Ovary (tissue), 3 donors: ENCODE data around the gene OR2S2.

ENCODE experiments used
- CTCF ChIP-seq, 3 donors: fragments of 450-650 bp in 2 of 3; fragments of 200-600 bp in 1 of 3; IDR thresholded peaks; one replicate each; pipeline versions ENCODE4 v1.5.1 to v1.8.0; 2016 to 2022; ENCODE audit warnings: antibody characterized with exemption in 3 of 3, mild to moderate bottlenecking in 1 of 3
- EP300 ChIP-seq: sonication (generic); formaldehyde crosslinking; IDR thresholded peaks from one replicate; pipeline ENCODE4 v1.6.1; 2017; ENCODE audit warnings: antibody characterized with exemption
- POLR2A ChIP-seq: fragments of 450-650 bp; IDR thresholded peaks from one replicate; pipeline ENCODE4 v1.6.1; 2017; ENCODE audit warnings: antibody characterized with exemption, mild to moderate bottlenecking, moderate library complexity
- donor health status: DM: no; HTN: no; CAD: no.

- TF ChIP-seq CTCF (IDR thresholded peaks at IDR 0.05), result no peak
- no peak for TF ChIP-seq POLR2A
- TF ChIP-seq EP300, result no peak
These were observed 14.1 kb upstream of the OR2S2 start for GRCh38 chr9:35972093-35972492.
